Dermis microvascular lymphatic vessel endothelial cell (primary cell): ENCODE measurements around the gene TLDC2. TPM values are rescaled to one million over a fixed set of nuclear protein-coding genes. Genes with fewer than 3 reads are reported as not detected.
"Not testable (repeated sequence)": the region's sequence is repeated elsewhere in the genome, so short reads cannot be mapped to it uniquely, and the experiment has no call there.

Experiments
- DNase-seq, 2 donors: peaks; one replicate each; pipeline versions ENCODE4 v3.0.0 to v3.0.0-alpha.2; 2010; ENCODE audit warnings: low read depth in 2 of 2
- total RNA-seq: library from RNA; depleted of rRNA; stranded (reverse); fragments of >200 nt; gene quantifications from 2 replicates; pipeline ENCODE4 v1.2.1, GENCODE V29; 2014

The TLDC2 gene
- total RNA-seq, 1 donor from 2014 or later, result 0.13 TPM

- not testable (repeated sequence) for DNase-seq
These were observed 29.6 kb downstream of the TLDC2 start for GRCh38 chr20:36905566-36905965.

GRCh38 chr20:36906086-36906485 lies 30.1 kb downstream of the TLDC2 start:
- DNase-seq, result not testable (repeated sequence)

- no peak for DNase-seq
These were observed 32.7 kb downstream of the TLDC2 start for GRCh38 chr20:36908603-36909002.

- no peak for DNase-seq
These were observed 40.3 kb downstream of the TLDC2 start for GRCh38 chr20:36916199-36916598.

GRCh38 chr20:36917240-36917639 lies 41.3 kb downstream of the TLDC2 start:
- no peak for DNase-seq

DNA sequence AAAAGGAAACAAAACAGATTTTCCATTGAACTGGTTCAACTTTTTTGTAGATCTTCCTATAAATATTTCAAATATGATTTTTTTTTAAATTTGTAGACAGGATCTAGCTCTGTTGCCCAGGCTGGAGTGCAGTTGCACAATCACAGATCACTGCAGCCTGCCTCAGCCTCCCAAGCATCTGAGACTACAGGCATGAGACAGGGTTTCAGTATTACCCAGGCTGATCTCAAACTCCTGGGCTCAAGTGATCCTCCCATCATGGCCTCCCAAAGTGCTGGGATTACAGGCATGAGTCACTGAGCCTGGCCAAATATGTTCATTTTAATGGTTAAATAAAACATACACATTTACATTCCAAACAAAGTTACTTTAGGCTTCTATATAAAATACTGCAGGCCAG lies 42.0 kb downstream of the TLDC2 start:
- DNase-seq, result no peak

- peak; percentile 48 to 72 for DNase-seq
These were observed 43.9 kb downstream of the TLDC2 start for GRCh38 chr20:36919715-36920333.

GRCh38 chr20:36920334-36920730 lies 44.4 kb downstream of the TLDC2 start:
- DNase-seq, result no peak

DNA sequence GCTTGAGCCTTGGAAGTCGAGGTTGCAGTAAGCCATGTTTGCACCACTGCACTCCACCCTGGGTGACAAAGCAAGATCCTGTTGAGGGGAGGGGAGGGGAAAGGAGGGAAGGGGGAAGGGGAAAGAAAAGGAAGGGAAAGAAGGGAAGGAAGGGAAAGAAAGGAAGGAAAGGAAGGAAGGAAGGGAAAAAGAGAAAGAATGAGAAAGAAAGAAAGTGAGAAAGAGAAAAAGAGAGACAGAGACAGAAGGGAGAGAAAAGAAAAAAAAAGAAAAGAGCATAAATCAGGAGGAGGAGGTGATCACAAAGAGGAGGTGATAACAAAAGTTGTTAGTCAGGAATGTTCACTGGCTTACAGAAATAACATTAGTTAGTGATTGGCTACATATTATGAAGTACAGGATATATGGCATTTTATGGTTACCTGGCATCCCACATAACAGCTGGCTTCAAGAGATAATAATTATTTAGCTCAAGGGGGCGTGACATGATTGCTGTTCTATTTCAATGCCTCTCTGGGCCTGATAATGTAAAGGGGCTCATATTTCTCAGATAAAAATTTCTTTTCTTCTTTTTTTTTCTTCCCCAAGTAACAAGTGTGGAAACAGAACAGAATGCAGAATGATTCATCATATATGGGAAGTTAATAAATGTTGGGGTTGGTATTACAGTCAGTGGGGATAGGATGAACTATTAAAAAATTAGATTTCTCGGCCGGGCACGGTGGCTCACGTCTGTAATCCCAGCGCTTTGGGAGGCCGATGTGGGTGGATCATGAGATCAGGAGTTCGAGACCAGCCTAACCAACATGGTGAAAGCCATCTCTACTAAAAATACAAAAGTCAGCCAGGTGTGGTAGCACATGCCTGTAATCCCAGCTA lies 48.5 kb downstream of the TLDC2 start:
- no peak for DNase-seq

GRCh38 chr20:36925234-36925633 lies 49.3 kb downstream of the TLDC2 start:
- DNase-seq, result no peak

GRCh38 chr20:36926653-36927200 lies 50.8 kb downstream of the TLDC2 start:
- DNase-seq, result no peak

- no peak for DNase-seq
These were observed 51.8 kb downstream of the TLDC2 start for GRCh38 chr20:36927704-36928103.

GRCh38 chr20:36929290-36929689 lies 53.4 kb downstream of the TLDC2 start:
- no peak for DNase-seq

- DNase-seq, result no peak
These were observed 53.8 kb downstream of the TLDC2 start for GRCh38 chr20:36929691-36930090.

GRCh38 chr20:36932067-36932466 lies 56.1 kb downstream of the TLDC2 start:
- not testable (repeated sequence) for DNase-seq

GRCh38 chr20:36932476-36933426 lies 56.8 kb downstream of the TLDC2 start:
- no peak for DNase-seq

- not testable (repeated sequence) for DNase-seq
These were observed 57.6 kb downstream of the TLDC2 start for GRCh38 chr20:36933571-36933970.

GRCh38 chr20:36936341-36936740 lies 60.4 kb downstream of the TLDC2 start:
- no peak for DNase-seq

- not testable (repeated sequence) for DNase-seq
These were observed 60.9 kb downstream of the TLDC2 start for GRCh38 chr20:36936761-36937401.

DNA sequence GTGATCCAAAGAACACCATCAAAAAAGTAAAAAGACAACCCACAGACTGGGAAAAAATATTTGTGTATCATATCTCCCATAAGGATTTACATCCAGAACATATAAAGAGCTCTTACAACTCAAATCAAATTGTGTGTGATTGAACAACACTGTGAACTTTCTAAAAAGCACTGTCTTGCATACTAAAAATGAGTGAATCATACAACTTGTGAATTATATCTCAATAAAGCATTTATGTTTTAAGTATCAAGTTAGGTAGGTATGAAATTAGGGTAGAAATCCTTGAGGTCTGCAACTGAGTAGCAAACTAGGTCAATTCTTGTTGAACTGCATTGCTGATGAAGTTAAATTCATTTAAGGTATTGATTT lies 61.4 kb downstream of the TLDC2 start:
- no peak for DNase-seq

GRCh38 chr20:36941401-36941835 lies 65.5 kb downstream of the TLDC2 start:
- peak in 1 of 2 donors; percentile 19 for DNase-seq
